K562 (cell line): Measurements from ENCODE around the gene MLLT11. TPM values are rescaled to one million over a fixed set of nuclear protein-coding genes. Genes with fewer than 3 reads are reported as not detected.
A peak's percentile ranks its signal among the peaks of the same experiment; 100 is the strongest.

Source experiments
- E4F1 ChIP-seq: fragments of 250-450 bp; sonication (Bioruptor Pico); IDR thresholded peaks from 2 replicates; pipeline ENCODE4 v1.5.0; 2021; ENCODE audit warnings: mild to moderate bottlenecking, borderline replicate concordance
- ID3 ChIP-seq, 2 experiments: fragments of 250-450 bp in 1 of 2; fragments of 450-650 bp in 1 of 2; sonication (Bioruptor Pico) in 1 of 2; IDR thresholded peaks; 2 replicates each; pipeline versions ENCODE4 v1.6.1 to v1.8.0; 2016 to 2021; ENCODE audit warnings: mild to moderate bottlenecking in 2 of 2, moderate library complexity in 2 of 2, missing compliant biosample characterization in 1 of 2, missing genetic modification characterization in 1 of 2
- RBM22 ChIP-seq: fragments of 200-400 bp; formaldehyde crosslinking; IDR thresholded peaks from 2 replicates; pipeline ENCODE4 v1.6.1; 2018; ENCODE audit warnings: low read length, low read depth; ENCODE audit not compliant: poor library complexity, severe bottlenecking
- SAP30 ChIP-seq: fragments of 200-600 bp; sonication (generic); IDR thresholded peaks from 2 replicates; pipeline ENCODE4 v1.6.1; 2012; ENCODE audit warnings: borderline replicate concordance, low read depth, mild to moderate bottlenecking, moderate library complexity, low read length, control low read depth, inconsistent platforms; ENCODE audit not compliant: insufficient read depth, poor library complexity, severe bottlenecking
- TOE1 ChIP-seq, 2 experiments: fragments of 450-650 bp in 1 of 2; sonication (generic) in 1 of 2; formaldehyde crosslinking in 1 of 2; IDR thresholded peaks; 2 replicates each; pipeline versions ENCODE4 v1.7.1 to v1.8.0; 2016 to 2022; ENCODE audit warnings: borderline replicate concordance in 2 of 2, mild to moderate bottlenecking in 2 of 2, antibody characterized with exemption in 1 of 2, inconsistent platforms in 1 of 2, low read depth in 1 of 2, missing genetic modification reagents in 1 of 2, moderate library complexity in 1 of 2
- ZNF444 ChIP-seq: fragments of 250-450 bp; sonication (Bioruptor Pico); IDR thresholded peaks from 2 replicates; pipeline ENCODE4 v1.4.0; 2020; ENCODE audit warnings: mild to moderate bottlenecking, moderate library complexity
- polyA plus RNA-seq, 8 experiments: library from polyadenylated mRNA; depleted of rRNA in 4 of 8; stranded (reverse) in 5 of 8; unstranded in 3 of 8; fragments of >200 nt; fragmentation: Nextera tagmentation in 2 of 8; fragmentation: Illumina TruSeq in 1 of 8; extraction: Ambion mirVana in 2 of 8; extraction: Trizol in 1 of 8; gene quantifications; 2 replicates each; pipeline versions ENCODE4 v1.2.1 to v1.2.3, GENCODE V29; 2011 to 2014; ENCODE audit warnings: inconsistent platforms in 1 of 8, missing spikeins in 1 of 8
- total RNA-seq, 7 experiments: library from RNA; depleted of rRNA in 6 of 7; stranded (reverse); fragments of >200 nt in 6 of 7; fragmentation: Illumina TruSeq in 2 of 7; extraction: Trizol in 2 of 7; gene quantifications; 2 replicates each; pipeline versions ENCODE4 v1.2.1 to v1.2.3, GENCODE V29; 2011 to 2021; ENCODE audit warnings: low replicate concordance in 1 of 7
- TF ChIP-seq, protein P1 (sequence below): sonication (generic); formaldehyde crosslinking; IDR thresholded peaks from 2 replicates; pipeline ENCODE4 v1.4.0; 2020; ENCODE audit warnings: mild to moderate bottlenecking, missing genetic modification reagents
- TF ChIP-seq, protein P2 (sequence below): fragments of 450-650 bp; IDR thresholded peaks from 2 replicates; pipeline ENCODE4 v1.6.1; 2017; ENCODE audit warnings: antibody characterized with exemption, mild to moderate bottlenecking

The MLLT11 gene
- total and polyA plus RNA-seq, 9 of the 15 experiments (the other 6 are each of a cell fraction or from before 2014, with no cell fraction given), result 12.1 to 91.0 (median 22.0) TPM

DNA sequence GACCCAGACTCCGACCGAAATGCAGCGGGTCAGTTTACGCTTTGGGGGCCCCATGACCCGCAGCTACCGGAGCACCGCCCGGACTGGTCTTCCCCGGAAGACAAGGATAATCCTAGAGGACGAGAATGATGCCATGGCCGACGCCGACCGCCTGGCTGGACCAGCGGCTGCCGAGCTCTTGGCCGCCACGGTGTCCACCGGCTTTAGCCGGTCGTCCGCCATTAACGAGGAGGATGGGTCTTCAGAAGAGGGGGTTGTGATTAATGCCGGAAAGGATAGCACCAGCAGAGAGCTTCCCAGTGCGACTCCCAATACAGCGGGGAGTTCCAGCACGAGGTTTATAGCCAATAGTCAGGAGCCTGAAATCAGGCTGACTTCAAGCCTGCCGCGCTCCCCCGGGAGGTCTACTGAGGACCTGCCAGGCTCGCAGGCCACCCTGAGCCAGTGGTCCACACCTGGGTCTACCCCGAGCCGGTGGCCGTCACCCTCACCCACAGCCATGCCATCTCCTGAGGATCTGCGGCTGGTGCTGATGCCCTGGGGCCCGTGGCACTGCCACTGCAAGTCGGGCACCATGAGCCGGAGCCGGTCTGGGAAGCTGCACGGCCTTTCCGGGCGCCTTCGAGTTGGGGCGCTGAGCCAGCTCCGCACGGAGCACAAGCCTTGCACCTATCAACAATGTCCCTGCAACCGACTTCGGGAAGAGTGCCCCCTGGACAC is 12.1 kb upstream of the MLLT11 start (continued):
- TF ChIP-seq TOE1 (IDR thresholded peaks at IDR 0.05; ENCODE audit: borderline replicate concordance) (no peak), TOE1 (CRISPR knock-in tag; IDR thresholded peaks at IDR 0.05; ENCODE audit: borderline replicate concordance, low read depth) (0 out of 2 replicates have a peak, but pooled peaks have one; percentile 61), SAP30 (peak; percentile 57), ID3 (CRISPR knock-in tag; IDR thresholded peaks at IDR 0.05) (no peak), ID3 (tag; IDR thresholded peaks at IDR 0.05) (no peak), E4F1 (CRISPR knock-in tag) (no peak), ZNF444 (CRISPR knock-in tag) (no peak), RBM22 (peak; percentile 77)
- TF ChIP-seq, protein P1, sequence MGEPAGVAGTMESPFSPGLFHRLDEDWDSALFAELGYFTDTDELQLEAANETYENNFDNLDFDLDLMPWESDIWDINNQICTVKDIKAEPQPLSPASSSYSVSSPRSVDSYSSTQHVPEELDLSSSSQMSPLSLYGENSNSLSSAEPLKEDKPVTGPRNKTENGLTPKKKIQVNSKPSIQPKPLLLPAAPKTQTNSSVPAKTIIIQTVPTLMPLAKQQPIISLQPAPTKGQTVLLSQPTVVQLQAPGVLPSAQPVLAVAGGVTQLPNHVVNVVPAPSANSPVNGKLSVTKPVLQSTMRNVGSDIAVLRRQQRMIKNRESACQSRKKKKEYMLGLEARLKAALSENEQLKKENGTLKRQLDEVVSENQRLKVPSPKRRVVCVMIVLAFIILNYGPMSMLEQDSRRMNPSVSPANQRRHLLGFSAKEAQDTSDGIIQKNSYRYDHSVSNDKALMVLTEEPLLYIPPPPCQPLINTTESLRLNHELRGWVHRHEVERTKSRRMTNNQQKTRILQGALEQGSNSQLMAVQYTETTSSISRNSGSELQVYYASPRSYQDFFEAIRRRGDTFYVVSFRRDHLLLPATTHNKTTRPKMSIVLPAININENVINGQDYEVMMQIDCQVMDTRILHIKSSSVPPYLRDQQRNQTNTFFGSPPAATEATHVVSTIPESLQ (CRISPR knock-in tag), result no peak
- TF ChIP-seq, protein P2, sequence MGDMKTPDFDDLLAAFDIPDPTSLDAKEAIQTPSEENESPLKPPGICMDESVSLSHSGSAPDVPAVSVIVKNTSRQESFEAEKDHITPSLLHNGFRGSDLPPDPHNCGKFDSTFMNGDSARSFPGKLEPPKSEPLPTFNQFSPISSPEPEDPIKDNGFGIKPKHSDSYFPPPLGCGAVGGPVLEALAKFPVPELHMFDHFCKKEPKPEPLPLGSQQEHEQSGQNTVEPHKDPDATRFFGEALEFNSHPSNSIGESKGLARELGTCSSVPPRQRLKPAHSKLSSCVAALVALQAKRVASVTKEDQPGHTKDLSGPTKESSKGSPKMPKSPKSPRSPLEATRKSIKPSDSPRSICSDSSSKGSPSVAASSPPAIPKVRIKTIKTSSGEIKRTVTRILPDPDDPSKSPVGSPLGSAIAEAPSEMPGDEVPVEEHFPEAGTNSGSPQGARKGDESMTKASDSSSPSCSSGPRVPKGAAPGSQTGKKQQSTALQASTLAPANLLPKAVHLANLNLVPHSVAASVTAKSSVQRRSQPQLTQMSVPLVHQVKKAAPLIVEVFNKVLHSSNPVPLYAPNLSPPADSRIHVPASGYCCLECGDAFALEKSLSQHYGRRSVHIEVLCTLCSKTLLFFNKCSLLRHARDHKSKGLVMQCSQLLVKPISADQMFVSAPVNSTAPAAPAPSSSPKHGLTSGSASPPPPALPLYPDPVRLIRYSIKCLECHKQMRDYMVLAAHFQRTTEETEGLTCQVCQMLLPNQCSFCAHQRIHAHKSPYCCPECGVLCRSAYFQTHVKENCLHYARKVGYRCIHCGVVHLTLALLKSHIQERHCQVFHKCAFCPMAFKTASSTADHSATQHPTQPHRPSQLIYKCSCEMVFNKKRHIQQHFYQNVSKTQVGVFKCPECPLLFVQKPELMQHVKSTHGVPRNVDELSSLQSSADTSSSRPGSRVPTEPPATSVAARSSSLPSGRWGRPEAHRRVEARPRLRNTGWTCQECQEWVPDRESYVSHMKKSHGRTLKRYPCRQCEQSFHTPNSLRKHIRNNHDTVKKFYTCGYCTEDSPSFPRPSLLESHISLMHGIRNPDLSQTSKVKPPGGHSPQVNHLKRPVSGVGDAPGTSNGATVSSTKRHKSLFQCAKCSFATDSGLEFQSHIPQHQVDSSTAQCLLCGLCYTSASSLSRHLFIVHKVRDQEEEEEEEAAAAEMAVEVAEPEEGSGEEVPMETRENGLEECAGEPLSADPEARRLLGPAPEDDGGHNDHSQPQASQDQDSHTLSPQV, result peak; percentile 37; the same call in 1 of the 2 replicates
